ENCODE measurements around the gene BMPR1A. TPM values are rescaled to one million over a fixed set of nuclear protein-coding genes. Genes with fewer than 3 reads are reported as not detected.

Gene BMPR1A
- total and polyA plus RNA-seq, 5 donors = 10.8 to 92.0 (median 62.2) TPM

DNA sequence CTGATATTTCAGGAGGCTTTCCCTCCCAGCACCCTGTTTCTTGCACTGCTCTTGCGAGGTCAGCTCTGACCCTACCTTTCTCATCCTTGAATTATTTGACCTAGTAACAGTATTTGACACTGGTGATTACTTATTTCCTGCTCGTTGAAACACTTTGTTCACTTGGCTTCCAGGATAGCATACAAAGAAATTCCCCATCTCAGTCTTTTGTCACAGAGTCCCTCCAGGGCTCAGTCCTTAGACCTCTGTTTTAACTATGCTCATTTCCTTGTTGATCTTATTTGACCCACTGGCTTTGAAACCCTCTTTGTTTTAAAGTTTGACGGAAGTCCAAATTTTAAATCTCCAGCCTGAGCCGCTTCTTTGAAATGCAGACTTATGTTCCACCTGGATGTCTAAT, 29.9 kb downstream of the BMPR1A start:
- 31% methylated on average over 4 of the region's 4 CpGs for WGBS

DNA sequence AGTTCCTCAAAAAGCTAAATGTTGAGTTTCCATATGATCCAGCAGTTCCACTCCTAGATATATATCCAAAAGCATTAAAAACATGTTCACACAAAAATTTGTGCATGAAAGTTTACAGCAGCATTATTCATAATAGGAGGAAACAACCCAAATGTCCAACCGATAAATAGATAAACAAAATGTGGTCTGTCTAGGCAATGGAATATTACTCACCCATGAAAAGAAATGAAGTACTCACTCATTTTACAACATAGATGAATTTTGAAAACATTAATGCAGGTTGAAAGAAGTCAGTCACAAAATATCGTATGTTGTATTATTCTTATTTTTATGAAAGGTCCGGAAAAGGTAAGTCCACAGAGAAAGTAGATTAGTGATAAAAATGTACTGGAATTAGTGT, 34.0 kb downstream of the BMPR1A start:
- intact Hi-C loops (cut with DNase I) = no loop called here
- H3K4me3 ChIP-seq (ENCODE audit: low read length) = no peak overlapping the region
- H3K9me3 ChIP-seq (ENCODE audit: control insufficient read depth, low read length) = no peaks in the 10 kb centered on the region
- no peak overlapping the region for H3K27ac ChIP-seq (ENCODE audit: low read length)
- ATAC-seq (no peak), DNase-seq (no peak)
- H3K4me1 ChIP-seq (ENCODE audit: control insufficient read depth, insufficient read depth, low read length) = peaks cover 8% of the 10 kb centered on the region
- H3K27me3 ChIP-seq (ENCODE audit: control insufficient read depth, insufficient read depth) = no peaks in the 10 kb centered on the region
- WGBS = 97% methylated on average over 3 of the region's 3 CpGs

More for the DNA sequence above, 29.9 kb downstream of the BMPR1A start:
- H3K9me3 ChIP-seq (ENCODE audit: control insufficient read depth, low read length) = no peaks in the 10 kb centered on the region
- no peaks in the 10 kb centered on the region for H3K27me3 ChIP-seq (ENCODE audit: control insufficient read depth, insufficient read depth)
- peaks cover 10% of the 10 kb centered on the region for H3K4me1 ChIP-seq (ENCODE audit: control insufficient read depth, insufficient read depth, low read length)
- no peak overlapping the region for H3K27ac ChIP-seq (ENCODE audit: low read length)
- ATAC-seq (peak; percentile 65 to 85), DNase-seq (no peak)
- intact Hi-C loops (cut with DNase I) = no loop called here
- H3K4me3 ChIP-seq (ENCODE audit: low read length) = no peak overlapping the region

DNA sequence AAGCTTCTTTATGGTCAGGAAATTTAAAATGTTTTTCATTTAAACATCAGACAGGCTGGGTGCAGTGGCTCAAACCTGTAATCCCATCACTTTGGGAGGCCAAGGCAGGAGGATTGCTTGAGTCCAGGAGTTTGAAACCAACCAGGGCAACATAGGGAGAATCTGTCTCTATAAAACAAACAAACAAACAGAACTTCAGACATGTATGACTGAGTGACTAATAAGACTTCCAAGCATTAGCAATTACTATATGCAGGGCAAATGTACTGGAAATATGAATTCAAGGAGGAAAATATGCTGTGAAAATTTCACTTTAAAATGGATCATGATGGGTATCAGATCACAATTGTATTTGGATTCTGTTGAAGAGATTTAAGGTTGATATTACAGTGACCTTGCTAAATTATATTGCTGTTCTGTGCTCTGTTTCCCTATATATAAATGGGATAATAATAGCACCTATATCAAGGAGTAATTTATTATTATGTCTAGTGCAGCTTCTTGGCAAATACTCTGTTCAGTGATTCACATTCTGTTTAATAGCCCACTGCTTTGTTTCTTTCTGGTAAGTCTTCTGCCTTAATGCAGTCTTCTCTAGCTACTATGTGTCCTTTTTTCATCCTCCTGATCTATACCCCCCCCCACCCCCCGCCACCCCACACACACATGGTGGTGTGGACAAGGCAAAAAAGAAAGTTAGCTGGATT, 36.2 kb downstream of the BMPR1A start:
- no peak overlapping the region for H3K4me3 ChIP-seq (ENCODE audit: low read length)
- WGBS = 88% methylated on average over 1 of the region's 1 CpG
- intact Hi-C loops (cut with DNase I) = no loop called here
- no peaks in the 10 kb centered on the region for H3K9me3 ChIP-seq (ENCODE audit: control insufficient read depth, low read length)
- ATAC-seq (no peak), DNase-seq (no peak)
- no peak overlapping the region for H3K27ac ChIP-seq (ENCODE audit: low read length)
- no peaks in the 10 kb centered on the region for H3K27me3 ChIP-seq (ENCODE audit: control insufficient read depth, insufficient read depth)
- peaks cover 3% of the 10 kb centered on the region for H3K4me1 ChIP-seq (ENCODE audit: control insufficient read depth, insufficient read depth, low read length)

DNA sequence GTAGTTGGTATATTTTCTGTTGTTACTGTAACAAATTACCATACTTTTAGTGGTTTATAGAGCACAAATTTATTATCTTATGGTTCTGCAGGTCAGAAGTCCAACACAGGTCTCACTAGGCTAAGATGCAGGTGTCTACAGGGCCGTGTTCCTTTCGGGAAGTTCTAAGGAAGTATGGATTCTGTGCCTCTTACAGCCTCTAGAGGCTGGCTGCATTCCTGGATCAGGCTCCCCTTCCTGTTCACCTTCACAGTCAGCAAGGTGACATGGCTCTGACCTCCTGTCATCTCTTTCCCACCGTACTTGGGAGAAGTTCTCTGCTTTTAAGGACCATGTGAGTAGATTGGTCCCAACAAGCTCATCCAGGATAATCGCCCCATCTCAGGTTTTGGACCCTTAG, 37.3 kb downstream of the BMPR1A start:
- peaks cover 1% of the 10 kb centered on the region for H3K4me1 ChIP-seq (ENCODE audit: control insufficient read depth, insufficient read depth, low read length)
- H3K4me3 ChIP-seq (ENCODE audit: low read length) = no peak overlapping the region
- H3K27ac ChIP-seq (ENCODE audit: low read length) = no peak overlapping the region
- no peaks in the 10 kb centered on the region for H3K9me3 ChIP-seq (ENCODE audit: control insufficient read depth, low read length)
- intact Hi-C loops (cut with DNase I) = no loop called here
- WGBS = 66% methylated on average over 4 of the region's 4 CpGs
- DNase-seq (no peak), ATAC-seq (peak; percentile 29 to 41)
- no peaks in the 10 kb centered on the region for H3K27me3 ChIP-seq (ENCODE audit: control insufficient read depth, insufficient read depth)

DNA sequence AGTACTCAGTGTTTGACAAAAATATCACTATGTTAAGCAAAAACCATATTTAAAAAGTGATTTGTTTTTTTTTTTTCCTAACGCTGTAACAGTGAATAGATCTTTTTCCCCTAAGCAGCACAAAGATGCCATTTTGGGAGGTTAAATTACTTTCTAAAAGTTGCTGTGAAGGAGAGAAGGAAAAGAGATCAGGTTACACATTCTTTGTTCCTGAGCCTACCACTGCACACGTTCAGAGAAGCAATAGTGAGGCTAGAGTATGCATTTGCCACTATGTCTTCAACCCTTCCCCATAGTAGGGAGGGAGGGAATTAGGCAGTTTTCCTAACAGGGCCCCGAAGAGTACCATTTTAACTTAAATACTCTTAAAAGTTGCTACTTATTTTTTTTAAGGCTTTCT, 38.9 kb downstream of the BMPR1A start:
- Histone ChIP-seq H3K4me1 (ENCODE audit: control insufficient read depth, insufficient read depth, low read length) (peaks cover 3% of the 10 kb centered on the region), H3K4me3 (ENCODE audit: low read length) (no peak overlapping the region), H3K27ac (ENCODE audit: low read length) (no peak overlapping the region), H3K27me3 (ENCODE audit: control insufficient read depth, insufficient read depth) (no peaks in the 10 kb centered on the region), H3K9me3 (ENCODE audit: control insufficient read depth, low read length) (no peaks in the 10 kb centered on the region)
- WGBS = 29% methylated on average over 3 of the region's 3 CpGs
- intact Hi-C loops (cut with DNase I) = no loop called here
- ATAC-seq = peak; percentile 48 to 70
- DNase-seq = no peak

DNA sequence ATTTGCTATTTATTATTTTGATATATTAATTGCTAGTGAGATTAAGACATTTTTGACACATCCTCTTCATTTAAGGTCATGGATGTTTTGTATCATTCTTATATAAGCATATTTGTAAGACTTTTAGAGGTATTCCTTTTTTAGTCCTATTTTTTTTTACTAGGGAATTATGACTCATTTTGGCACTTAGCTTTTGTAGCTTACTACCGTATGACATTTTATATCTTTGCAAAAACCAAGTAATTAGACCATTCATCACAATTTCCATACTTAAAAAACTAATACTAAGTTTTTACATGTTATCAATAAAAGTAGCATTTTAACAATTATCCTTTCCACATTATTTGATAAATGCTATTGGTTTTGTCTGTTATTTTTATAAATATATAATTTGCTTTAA, 41.6 kb downstream of the BMPR1A start:
- 36% methylated on average over 1 of the region's 1 CpG for WGBS
- Histone ChIP-seq H3K4me1 (ENCODE audit: control insufficient read depth, insufficient read depth, low read length) (peaks cover 1% of the 10 kb centered on the region), H3K27ac (ENCODE audit: low read length) (no peak overlapping the region), H3K4me3 (ENCODE audit: low read length) (no peak overlapping the region), H3K9me3 (ENCODE audit: control insufficient read depth, low read length) (no peaks in the 10 kb centered on the region), H3K27me3 (ENCODE audit: control insufficient read depth, insufficient read depth) (no peaks in the 10 kb centered on the region)
- intact Hi-C loops (cut with DNase I) = no loop called here
- ATAC-seq (no peak), DNase-seq (no peak)

DNA sequence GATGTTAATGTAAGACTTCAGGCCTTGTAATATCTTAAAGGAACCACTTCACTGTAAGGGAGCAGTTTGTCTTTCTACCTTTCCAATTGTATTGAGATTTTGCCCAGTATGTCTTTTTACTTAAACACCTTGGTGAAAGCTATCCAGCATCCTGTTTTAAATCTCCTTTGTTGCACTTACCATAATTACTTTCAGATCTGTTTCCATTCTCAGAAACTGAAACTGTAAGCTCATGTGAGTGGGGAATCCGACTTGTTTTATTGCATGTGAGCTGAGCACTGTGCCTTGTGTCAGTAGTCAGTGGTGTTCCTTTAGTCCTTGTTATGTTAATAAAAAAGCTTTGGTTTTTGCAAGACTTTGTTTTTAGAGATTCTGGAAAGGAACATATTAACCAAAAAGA, 42.2 kb downstream of the BMPR1A start:
- Histone ChIP-seq H3K4me3 (ENCODE audit: low read length) (no peak overlapping the region), H3K4me1 (ENCODE audit: control insufficient read depth, insufficient read depth, low read length) (peaks cover 1% of the 10 kb centered on the region), H3K27ac (ENCODE audit: low read length) (no peak overlapping the region), H3K27me3 (ENCODE audit: control insufficient read depth, insufficient read depth) (no peaks in the 10 kb centered on the region), H3K9me3 (ENCODE audit: control insufficient read depth, low read length) (no peaks in the 10 kb centered on the region)
- 22% methylated on average over 1 of the region's 1 CpG for WGBS
- peak in 1 of 2 donors; percentile 28 for ATAC-seq
- DNase-seq = no peak
- intact Hi-C loops (cut with DNase I) = no loop called here

DNA sequence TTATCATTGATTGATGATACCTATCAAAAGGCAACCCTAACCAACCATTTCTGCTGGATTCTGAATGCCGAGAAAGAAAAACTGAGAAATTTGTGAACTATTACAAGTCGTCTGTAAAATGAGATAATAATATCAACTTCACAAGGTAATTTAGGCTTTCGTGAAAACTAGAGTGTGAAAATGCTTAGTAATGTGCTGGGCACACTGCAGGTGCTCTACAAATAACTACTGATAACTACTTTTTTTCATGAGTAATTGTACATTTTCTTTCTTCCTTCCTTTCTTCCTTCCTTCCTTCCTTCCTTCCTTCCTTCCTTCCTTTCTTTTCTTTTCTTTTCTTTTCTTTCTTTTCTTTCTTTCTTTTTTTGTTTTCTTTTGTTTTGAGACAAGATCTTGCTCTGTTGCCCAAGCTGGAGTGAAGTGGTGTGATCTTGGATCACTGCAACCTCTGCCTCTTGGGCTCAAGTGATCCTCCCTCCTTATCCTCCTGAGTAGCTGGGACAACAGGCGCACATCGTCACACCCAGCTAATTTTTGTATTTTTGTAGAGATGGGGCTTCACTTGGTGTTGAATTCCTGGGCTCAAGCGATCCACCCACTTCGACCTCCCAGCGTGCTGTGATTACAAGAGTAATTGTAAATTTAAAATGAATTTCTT, 42.9 kb downstream of the BMPR1A start:
- Histone ChIP-seq H3K4me1 (ENCODE audit: control insufficient read depth, insufficient read depth, low read length) (peaks cover 1% of the 10 kb centered on the region), H3K4me3 (ENCODE audit: low read length) (no peak overlapping the region), H3K27ac (ENCODE audit: low read length) (no peak overlapping the region), H3K9me3 (ENCODE audit: control insufficient read depth, low read length) (no peaks in the 10 kb centered on the region), H3K27me3 (ENCODE audit: control insufficient read depth, insufficient read depth) (no peaks in the 10 kb centered on the region)
- DNase-seq (no peak), ATAC-seq (no peak)
- intact Hi-C loops (cut with DNase I) = no loop called here
- WGBS = 78% methylated on average over 8 of the region's 8 CpGs

DNA sequence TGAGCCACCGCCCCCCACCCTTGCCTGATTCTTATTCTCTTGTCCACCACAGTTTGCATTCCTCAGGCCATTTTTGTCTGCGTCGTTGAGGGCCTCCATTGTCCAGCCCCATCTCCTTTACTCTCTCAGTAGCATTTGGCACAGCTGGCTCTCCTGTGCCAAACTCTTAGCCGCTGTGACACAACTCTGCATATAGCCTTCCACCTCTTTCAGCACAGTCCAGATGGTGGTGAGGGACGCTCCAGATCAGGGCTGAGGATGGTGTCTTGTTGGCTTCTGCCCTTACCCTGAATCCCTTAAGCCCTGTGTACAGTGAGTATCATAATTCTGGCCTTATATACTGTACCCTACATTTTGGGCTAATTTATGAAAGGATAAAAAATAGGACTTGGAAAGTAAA, 45.6 kb downstream of the BMPR1A start:
- intact Hi-C loops (cut with DNase I) = no loop called here
- Histone ChIP-seq H3K4me1 (ENCODE audit: control insufficient read depth, insufficient read depth, low read length) (peaks cover 1% of the 10 kb centered on the region), H3K4me3 (ENCODE audit: low read length) (no peak overlapping the region), H3K27me3 (ENCODE audit: control insufficient read depth, insufficient read depth) (no peaks in the 10 kb centered on the region), H3K9me3 (ENCODE audit: control insufficient read depth, low read length) (no peaks in the 10 kb centered on the region), H3K27ac (ENCODE audit: low read length) (no peak overlapping the region)
- 89% methylated on average over 5 of the region's 5 CpGs for WGBS
- DNase-seq = no peak
- ATAC-seq = peak; percentile 48 to 49

DNA sequence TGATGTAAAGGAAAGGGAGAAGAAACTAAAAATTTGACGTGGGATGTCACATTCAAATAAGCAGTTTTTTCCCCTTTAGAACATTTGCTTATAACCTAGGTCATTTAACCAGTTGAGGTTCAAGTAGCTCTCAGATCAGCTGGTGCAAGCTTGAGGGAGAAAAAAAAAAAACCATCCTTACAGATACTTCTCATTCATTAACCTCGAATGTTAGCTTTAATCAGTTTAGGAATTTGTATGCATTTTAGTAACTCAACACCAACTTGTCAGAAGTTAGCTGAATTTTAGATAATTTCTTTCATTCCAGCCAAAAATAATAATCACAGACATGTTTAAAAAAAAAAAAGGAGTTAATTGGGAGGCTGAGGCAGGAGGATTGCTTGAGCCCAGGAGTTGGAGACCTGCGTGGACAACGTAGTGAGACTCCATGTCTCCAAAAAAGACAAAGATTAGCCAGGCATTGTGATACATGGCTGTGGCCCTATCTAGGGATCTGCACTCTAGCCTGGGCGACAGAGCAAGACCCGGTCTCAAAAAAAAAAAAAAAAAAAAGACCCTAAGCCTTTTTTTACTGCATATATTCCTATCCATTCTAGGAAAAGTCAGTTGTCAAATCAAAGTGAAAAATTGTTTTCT, 46.2 kb downstream of the BMPR1A start:
- DNase-seq (no peak), ATAC-seq (no peak)
- Histone ChIP-seq H3K27ac (ENCODE audit: low read length) (no peak overlapping the region), H3K4me3 (ENCODE audit: low read length) (no peak overlapping the region), H3K27me3 (ENCODE audit: control insufficient read depth, insufficient read depth) (no peaks in the 10 kb centered on the region), H3K9me3 (ENCODE audit: control insufficient read depth, low read length) (no peaks in the 10 kb centered on the region), H3K4me1 (ENCODE audit: control insufficient read depth, insufficient read depth, low read length) (peaks cover 1% of the 10 kb centered on the region)
- intact Hi-C loops (cut with DNase I) = no loop called here
- 70% methylated on average over 6 of the region's 6 CpGs for WGBS

DNA sequence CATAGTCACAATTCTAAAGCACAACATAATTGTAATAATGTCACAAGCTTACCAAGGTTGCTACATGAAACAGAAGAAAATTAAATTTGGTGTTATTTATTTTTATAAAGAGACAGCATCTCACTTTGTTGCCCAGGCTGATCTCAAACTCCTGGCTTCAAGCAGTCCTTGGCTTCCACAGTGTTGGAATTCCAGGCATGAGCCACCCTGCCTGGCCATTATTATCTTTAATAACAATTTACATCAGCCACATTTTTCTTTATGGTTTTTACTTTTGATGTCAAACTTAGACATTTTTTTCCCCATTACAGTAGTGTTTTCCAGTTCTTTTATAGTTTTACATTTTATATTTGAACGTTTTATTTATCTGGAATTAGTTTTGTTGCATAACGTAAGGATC, 46.7 kb downstream of the BMPR1A start:
- Histone ChIP-seq H3K4me1 (ENCODE audit: control insufficient read depth, insufficient read depth, low read length) (peaks cover 1% of the 10 kb centered on the region), H3K9me3 (ENCODE audit: control insufficient read depth, low read length) (no peaks in the 10 kb centered on the region), H3K4me3 (ENCODE audit: low read length) (no peak overlapping the region), H3K27me3 (ENCODE audit: control insufficient read depth, insufficient read depth) (no peaks in the 10 kb centered on the region), H3K27ac (ENCODE audit: low read length) (no peak overlapping the region)
- WGBS = 63% methylated on average over 2 of the region's 2 CpGs
- DNase-seq = no peak
- no peak for ATAC-seq
- intact Hi-C loops (cut with DNase I) = no loop called here

All from right cardiac atrium (tissue), 5 donors.